ENCODE measurements around the gene STARD10.
A peak's percentile ranks its signal among the peaks of the same experiment; 100 is the strongest.

STARD10 gene

GRCh38 chr11:72742513-72743320 is 51.1 kb downstream of the STARD10 start:
- no peak for DNase-seq

- no peak for DNase-seq
These were observed 51.9 kb downstream of the STARD10 start for GRCh38 chr11:72741849-72742512.

DNA sequence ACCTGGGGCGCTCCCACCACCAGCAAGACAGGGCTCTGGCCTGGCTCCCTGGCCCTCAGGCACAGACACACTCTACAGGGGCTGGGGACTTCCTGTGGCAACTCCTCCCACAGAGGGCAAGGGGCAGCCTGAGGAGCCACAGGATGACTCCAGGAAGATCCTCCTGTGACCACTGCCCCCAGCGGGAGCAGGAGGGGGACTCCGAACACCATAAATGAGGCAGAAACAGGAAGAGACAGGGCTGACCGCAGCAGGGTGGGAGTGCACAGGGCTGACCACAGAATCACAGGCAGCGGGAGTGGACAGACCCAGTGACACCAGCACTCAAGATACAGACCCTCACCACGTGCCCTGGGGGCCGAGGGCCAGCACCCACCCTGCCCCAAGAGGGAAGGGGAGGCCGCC is 52.4 kb downstream of the STARD10 start:
- no peak for DNase-seq

DNA sequence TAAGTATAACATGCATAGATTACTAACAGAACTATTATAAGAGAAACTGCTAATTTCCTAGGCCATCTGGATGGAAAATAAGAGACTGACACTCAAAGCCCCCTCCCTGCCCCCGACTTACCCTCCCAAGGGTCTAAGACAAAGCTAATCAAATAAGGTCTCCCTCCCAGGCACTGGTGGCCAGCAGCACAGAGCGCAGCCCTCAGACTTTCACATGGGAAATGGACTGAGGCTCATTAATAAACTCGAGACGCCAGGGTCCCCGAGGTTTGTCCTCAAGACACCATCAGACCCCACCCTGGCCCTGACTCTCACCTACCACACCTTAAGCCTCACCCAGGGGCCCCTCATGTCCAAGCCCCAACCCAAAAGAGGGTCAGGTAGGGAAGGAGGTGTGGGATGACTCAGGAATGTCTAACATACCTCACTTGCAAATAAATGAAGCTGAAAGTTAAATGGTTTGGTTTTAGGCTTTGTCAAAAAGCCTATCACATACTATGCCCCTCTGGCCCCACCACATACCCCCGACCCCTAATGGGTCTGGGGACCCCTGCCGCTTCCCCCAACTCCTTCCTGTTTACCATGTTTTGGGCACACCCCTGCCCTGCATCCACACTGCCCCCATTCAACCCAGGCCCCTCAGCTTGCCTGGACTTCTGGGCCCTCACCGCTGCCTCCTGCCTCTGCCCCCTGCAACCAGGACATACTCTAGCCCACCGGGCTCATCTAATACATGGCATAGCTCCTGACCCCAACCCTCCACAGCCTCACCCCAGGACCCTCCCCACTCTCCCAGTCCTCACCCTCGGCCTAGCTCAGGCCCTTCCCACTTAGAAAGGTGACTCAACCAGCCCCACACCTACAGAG is 53.1 kb downstream of the STARD10 start:
- DNase-seq, result no peak

- DNase-seq, result no peak
These were observed 53.8 kb downstream of the STARD10 start for GRCh38 chr11:72740060-72740424.

- DNase-seq, result no peak
These were observed 54.4 kb downstream of the STARD10 start for GRCh38 chr11:72739240-72740059.

GRCh38 chr11:72738199-72739141 is 55.4 kb downstream of the STARD10 start:
- no peak for DNase-seq

DNA sequence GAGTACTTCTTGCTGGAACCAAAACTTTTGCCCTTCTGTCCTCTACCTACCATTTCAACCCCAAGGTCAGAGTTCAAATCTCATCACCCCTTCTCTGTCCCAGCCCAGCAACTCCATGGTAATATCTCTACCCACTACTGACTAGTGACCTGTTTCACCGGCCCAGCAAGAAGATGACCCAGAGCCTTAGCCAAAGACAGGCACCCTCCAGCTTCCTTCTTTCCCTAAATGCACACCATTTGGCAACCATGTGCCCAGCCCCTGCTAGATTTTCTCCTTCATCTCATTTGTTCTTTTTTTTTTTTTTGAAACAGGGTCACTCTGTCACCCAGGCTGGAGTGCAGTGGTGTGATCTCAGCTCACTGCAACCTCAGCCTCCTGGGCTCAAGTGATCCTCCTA is 56.5 kb downstream of the STARD10 start:
- no peak for DNase-seq

DNA sequence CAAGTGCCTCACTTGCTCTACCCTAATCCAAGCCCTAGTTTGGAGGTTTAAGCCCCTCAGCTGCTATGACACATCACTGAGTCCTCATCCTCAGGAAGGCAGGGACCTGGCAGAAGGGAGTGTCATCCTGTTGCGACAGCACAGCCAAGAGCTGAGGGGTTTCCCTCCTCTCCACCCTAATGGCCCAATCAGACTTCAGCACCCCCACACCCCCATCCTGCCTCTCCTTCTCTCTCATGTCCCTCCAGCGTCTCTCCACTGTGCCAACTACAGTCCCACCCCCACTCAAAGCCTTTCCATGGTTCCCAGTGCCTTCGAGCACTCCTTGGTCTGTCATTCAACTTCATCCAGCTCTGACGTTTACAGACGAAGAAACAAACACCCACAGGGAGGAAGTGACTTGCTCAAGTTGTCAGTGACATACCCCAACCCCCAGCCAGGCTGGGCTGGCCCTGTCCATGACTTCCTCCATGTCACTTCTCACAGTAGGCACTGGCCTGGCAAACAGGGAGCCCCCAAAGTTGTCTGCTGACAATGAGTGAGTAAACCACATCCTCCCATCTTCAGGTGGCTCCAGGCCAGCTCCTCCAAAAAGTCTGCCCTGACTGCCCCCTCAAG is 57.3 kb downstream of the STARD10 start:
- DNase-seq, result no peak

GRCh38 chr11:72735495-72736027 is 58.3 kb downstream of the STARD10 start:
- DNase-seq, result no peak

DNA sequence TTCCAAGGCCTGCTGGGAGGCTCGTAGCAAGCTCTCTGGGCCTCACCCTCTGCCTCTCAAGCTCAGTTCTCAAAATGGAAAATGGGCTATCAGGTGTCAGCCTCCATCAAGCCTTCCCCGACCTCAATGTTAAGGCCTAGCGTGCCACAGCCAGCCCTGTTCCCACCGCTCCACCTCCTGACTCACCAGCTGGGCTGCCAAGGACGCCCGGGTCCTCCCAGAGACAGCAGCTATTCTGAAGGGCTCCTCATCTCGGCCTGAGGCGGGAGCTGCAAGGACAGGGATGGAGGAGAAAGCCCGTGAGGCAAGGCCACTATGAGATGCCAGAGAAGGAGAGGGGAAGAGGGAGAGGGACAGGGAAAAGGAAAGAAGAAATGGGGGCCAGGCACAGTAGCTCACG is 61.5 kb downstream of the STARD10 start:
- DNase-seq, result no peak

DNA sequence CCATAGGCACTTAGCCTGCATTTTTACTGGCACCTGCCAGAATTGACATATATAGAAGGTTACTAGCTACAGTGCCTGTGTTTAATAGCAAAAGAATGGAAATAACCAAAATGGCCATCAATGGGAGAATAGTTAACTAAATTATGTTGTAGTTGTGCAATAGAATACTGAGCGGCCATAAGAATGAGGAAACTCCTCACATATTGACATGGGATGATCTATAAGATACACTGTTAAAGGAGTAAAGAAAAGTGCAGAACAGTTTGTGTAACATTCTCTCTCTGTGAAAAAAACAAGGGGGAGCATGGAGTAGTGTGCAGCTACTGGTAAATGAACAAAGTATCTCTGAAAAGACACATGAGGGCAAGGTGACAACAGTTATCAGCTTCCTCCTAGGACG is 63.1 kb downstream of the STARD10 start:
- DNase-seq, result no peak

GRCh38 chr11:72730243-72730642 is 63.6 kb downstream of the STARD10 start:
- no peak for DNase-seq

DNA sequence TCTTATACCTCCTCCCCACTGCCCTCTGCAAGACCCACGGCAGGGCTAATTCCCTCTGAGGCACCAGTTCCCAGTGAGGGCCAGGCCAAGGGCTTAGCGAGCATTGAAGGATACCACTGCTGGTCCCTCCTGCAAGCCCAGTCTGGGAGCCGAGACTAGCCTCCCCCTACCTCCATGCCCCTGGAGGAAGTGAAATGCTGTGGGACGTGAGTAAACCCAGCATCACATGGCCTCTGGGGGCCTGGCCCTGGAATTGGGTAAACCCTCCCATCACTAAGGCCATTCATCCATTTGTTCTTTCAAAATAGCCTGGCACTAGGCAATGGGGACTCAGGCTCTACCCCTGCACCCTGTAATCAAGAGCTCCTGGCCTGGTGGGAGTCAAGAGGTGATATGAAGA is 66.3 kb downstream of the STARD10 start:
- DNase-seq, result no peak

DNA sequence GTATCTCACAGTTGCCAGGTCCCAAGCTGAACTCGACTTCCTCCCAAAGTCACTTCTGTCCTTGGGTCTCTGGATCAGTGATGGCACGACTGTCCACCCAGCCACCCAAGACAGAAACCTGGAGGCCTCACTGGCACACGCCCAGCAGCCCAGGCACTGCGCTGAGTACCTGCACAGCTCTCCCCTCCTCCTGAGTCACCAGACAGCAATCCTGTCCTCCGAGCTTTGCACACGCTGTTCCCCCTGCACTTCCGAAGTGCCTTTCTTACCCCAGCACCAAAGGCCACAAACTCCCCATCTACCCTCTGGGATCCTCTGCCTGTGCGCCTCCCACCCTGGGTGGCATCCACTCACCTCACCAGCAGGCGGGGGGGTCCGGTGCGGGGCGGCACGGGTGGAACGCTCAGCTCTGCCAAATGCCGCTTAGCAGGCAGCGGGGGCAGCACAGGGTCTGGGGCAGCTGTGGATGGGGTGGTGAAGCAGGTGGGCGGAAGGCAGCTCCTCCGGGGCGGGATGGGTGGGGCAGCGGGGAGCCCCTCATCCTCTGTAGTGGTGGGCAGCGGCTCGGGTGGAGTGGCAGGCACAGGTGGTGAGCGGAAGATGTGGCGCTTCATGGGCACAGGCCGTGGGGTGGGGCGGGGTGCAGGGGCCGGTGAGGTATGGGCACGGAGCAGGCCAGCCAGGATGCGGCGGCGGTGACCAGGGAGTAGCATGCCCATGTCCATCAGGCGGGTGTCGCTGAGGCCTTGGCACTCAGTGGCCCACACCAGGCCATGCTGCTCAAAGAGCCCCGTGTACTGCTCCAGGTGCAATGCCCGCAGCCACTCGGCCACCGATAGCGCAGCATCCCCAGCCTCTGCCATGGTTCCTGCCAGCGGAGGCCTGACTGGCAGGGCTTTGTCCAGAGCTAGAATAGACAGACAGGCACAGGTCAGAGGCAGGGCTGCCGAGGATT is 67.3 kb downstream of the STARD10 start:
- DNase-seq, result no peak

GRCh38 chr11:72725724-72726028 is 68.2 kb downstream of the STARD10 start:
- DNase-seq, result no peak

DNA sequence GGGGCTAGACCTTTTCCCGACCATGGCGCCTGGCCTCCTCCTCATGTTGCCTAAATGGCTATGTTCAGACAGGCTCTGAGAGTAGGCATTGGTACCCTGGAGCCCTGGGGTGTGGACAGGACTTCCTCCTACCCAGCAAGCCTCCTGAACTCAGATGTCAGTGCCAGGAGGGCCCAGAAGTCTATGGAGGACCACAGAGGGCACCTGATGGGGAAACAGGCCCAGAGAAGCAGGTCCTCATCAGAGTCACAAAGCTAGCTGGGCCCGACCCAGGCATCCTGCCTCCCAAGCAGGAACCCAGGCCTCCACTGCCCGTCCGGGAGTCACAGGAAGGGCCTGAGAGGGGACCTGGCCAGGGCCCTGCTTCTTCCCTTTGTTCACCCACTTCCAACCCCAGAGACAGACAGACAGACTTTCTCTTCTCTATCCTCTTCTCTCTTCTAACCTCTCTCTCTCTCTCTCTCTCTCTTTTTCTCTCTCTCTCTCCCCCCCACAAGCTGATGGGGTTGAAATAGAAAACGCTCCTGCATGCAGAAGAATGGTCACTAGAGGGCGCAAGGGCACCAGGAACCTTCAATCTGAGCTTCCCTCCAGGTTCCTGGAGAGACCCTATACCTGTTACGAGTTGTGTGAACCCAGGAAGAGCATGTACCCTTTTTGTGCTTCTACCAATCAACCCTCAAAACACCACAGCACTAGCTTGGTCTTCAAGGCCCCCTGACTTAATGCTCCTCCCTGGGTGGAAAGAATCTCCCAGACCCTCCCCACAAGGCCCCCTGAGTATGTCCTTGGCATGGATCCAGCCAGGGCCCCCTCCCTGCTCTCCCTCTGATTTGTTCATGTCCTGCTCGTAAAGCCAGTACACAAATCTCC is 68.8 kb downstream of the STARD10 start:
- DNase-seq, result peak; percentile 36

- DNase-seq, result no peak
These were observed 69.8 kb downstream of the STARD10 start for GRCh38 chr11:72724021-72724551.
